ENCODE results near the gene PIK3R3. TPM values are rescaled to one million over a fixed set of nuclear protein-coding genes. Genes with fewer than 3 reads are reported as not detected.
"Not testable (repeated sequence)": the region's sequence is repeated elsewhere in the genome, so short reads cannot be mapped to it uniquely, and the experiment has no call there.

PIK3R3 gene
- total and polyA plus RNA-seq, 2 experiments from 2014 or later = 6.4 to 11.5 TPM

GRCh38 chr1:46099215-46099614 lies 33.2 kb downstream of the PIK3R3 start:
- Histone ChIP-seq H3K36me3 (no peaks in the 10 kb centered on the region), H3K9me3 (ENCODE audit: low read depth) (no peaks in the 10 kb centered on the region), H3K27me3 (no peaks in the 10 kb centered on the region), H3K4me3 (no peak overlapping the region), H3K4me1 (ENCODE audit: low read depth) (no peaks in the 10 kb centered on the region), H3K27ac (no peak overlapping the region)
- no peak for DNase-seq (ENCODE audit: low read depth in 1 of 2, low spot score in 1 of 2)
- TF ChIP-seq CTCF (IDR thresholded peaks at IDR 0.05; ENCODE audit: low read depth, low read length) = no peak

GRCh38 chr1:46098027-46098712 lies 34.3 kb downstream of the PIK3R3 start:
- DNase-seq (ENCODE audit: low read depth in 1 of 2, low spot score in 1 of 2) = no peak
- H3K4me1 ChIP-seq (ENCODE audit: low read depth) = no peaks in the 10 kb centered on the region
- H3K27me3 ChIP-seq = no peaks in the 10 kb centered on the region
- H3K27ac ChIP-seq = no peak overlapping the region
- no peaks in the 10 kb centered on the region for H3K36me3 ChIP-seq
- no peak overlapping the region for H3K4me3 ChIP-seq
- TF ChIP-seq CTCF (IDR thresholded peaks at IDR 0.05; ENCODE audit: low read depth, low read length) = no peak
- no peaks in the 10 kb centered on the region for H3K9me3 ChIP-seq (ENCODE audit: low read depth)

GRCh38 chr1:46097149-46097472 lies 35.3 kb downstream of the PIK3R3 start:
- DNase-seq (ENCODE audit: low read depth in 1 of 2, low spot score in 1 of 2) = no peak
- Histone ChIP-seq H3K27ac (no peak overlapping the region), H3K9me3 (ENCODE audit: low read depth) (no peaks in the 10 kb centered on the region), H3K36me3 (no peaks in the 10 kb centered on the region), H3K4me3 (no peak overlapping the region), H3K27me3 (no peaks in the 10 kb centered on the region), H3K4me1 (ENCODE audit: low read depth) (no peaks in the 10 kb centered on the region)
- no peak for TF ChIP-seq CTCF (IDR thresholded peaks at IDR 0.05; ENCODE audit: low read depth, low read length)

GRCh38 chr1:46096269-46097148 lies 35.9 kb downstream of the PIK3R3 start:
- Histone ChIP-seq H3K9me3 (ENCODE audit: low read depth) (no peaks in the 10 kb centered on the region), H3K4me3 (no peak overlapping the region), H3K36me3 (no peaks in the 10 kb centered on the region), H3K27me3 (no peaks in the 10 kb centered on the region), H3K4me1 (ENCODE audit: low read depth) (no peaks in the 10 kb centered on the region), H3K27ac (peak overlapping the region; percentile 18)
- DNase-seq (ENCODE audit: low read depth in 1 of 2, low spot score in 1 of 2) = no peak
- TF ChIP-seq CTCF (IDR thresholded peaks at IDR 0.05; ENCODE audit: low read depth, low read length) = no peak

- H3K27ac ChIP-seq; H3K4me1 ChIP-seq (ENCODE audit: low read depth); H3K9me3 ChIP-seq (ENCODE audit: low read depth); H3K27me3 ChIP-seq; DNase-seq (ENCODE audit: low read depth in 1 of 2, low spot score in 1 of 2); H3K36me3 ChIP-seq; H3K4me3 ChIP-seq: not testable (repeated sequence)
Observed at GRCh38 chr1:46095110-46095509, 37.3 kb downstream of the PIK3R3 start.

GRCh38 chr1:46094471-46095005 lies 37.9 kb downstream of the PIK3R3 start:
- DNase-seq (ENCODE audit: low read depth in 1 of 2, low spot score in 1 of 2) = peak in 1 of 2 donors; percentile 36
- no peaks in the 10 kb centered on the region for H3K4me1 ChIP-seq (ENCODE audit: low read depth)
- no peak overlapping the region for H3K4me3 ChIP-seq
- no peak for TF ChIP-seq CTCF (IDR thresholded peaks at IDR 0.05; ENCODE audit: low read depth, low read length)
- H3K36me3 ChIP-seq = no peaks in the 10 kb centered on the region
- H3K9me3 ChIP-seq (ENCODE audit: low read depth) = no peaks in the 10 kb centered on the region
- H3K27me3 ChIP-seq = no peaks in the 10 kb centered on the region
- no peak overlapping the region for H3K27ac ChIP-seq

GRCh38 chr1:46093832-46094231 lies 38.6 kb downstream of the PIK3R3 start:
- not testable (repeated sequence) for H3K27me3 ChIP-seq; H3K36me3 ChIP-seq; DNase-seq (ENCODE audit: low read depth in 1 of 2, low spot score in 1 of 2); H3K9me3 ChIP-seq (ENCODE audit: low read depth); H3K27ac ChIP-seq; H3K4me3 ChIP-seq; H3K4me1 ChIP-seq (ENCODE audit: low read depth)

Measured in cardiac muscle cell (in vitro differentiated cells and primary cell).